Sigmoid colon (tissue), 7 donors: ENCODE data around the gene SUSD4. TPM values are rescaled to one million over a fixed set of nuclear protein-coding genes. Genes with fewer than 3 reads are reported as not detected.

ENCODE experiments used
- DNase-seq: peaks from one replicate; pipeline ENCODE4 v3.0.0-alpha.2; 2019
- H3K27ac ChIP-seq, 4 donors: fragments of 200-600 bp; sonication (generic); one replicate each; pipeline ENCODE4 v1.5.1; 2016 to 2019; ENCODE audit warnings: mild to moderate bottlenecking in 1 of 4
- H3K27me3 ChIP-seq, 3 donors: fragments of 200-600 bp; sonication (generic); one replicate each; pipeline ENCODE4 v1.5.1; 2019; ENCODE audit warnings: mild to moderate bottlenecking in 1 of 3
- H3K36me3 ChIP-seq, 4 donors: fragments of 200-600 bp; sonication (generic); one replicate each; pipeline ENCODE4 v1.5.1; 2016 to 2019
- H3K4me1 ChIP-seq, 4 donors: fragments of 200-600 bp; sonication (generic); one replicate each; pipeline ENCODE4 v1.5.1; 2017 to 2019
- H3K4me3 ChIP-seq, 4 donors: fragments of 200-600 bp; sonication (generic); one replicate each; pipeline ENCODE4 v1.5.1; 2017 to 2019; ENCODE audit warnings: mild to moderate bottlenecking in 2 of 4, moderate library complexity in 1 of 4
- H3K9me3 ChIP-seq, 4 donors: fragments of 200-600 bp in 3 of 4; sonication (generic) in 3 of 4; one replicate each; pipeline versions ENCODE4 v1.5.1 to v1.6.1; 2013 to 2019
- EP300 ChIP-seq, 4 donors: sonication (generic); formaldehyde crosslinking; IDR thresholded peaks; one replicate each; pipeline ENCODE4 v1.6.1; 2017; ENCODE audit warnings: antibody characterized with exemption in 4 of 4
- POLR2A ChIP-seq, 2 donors: fragments of 450-650 bp; IDR thresholded peaks; one replicate each; pipeline ENCODE4 v1.6.1; 2016; ENCODE audit warnings: antibody characterized with exemption in 2 of 2, mild to moderate bottlenecking in 2 of 2, moderate library complexity in 2 of 2
- POLR2AphosphoS5 ChIP-seq, 4 donors: sonication (generic); formaldehyde crosslinking; IDR thresholded peaks; one replicate each; pipeline ENCODE4 v1.6.1; 2017; ENCODE audit warnings: antibody characterized with exemption in 4 of 4
- WGBS, 2 donors: extraction: QIAGEN DNeasy Blood & Tissue Kit; methylation state at CpG; one replicate each; pipeline ENCODE4 v1.1.7; 2013; 5-methylcytosine and 5-hydroxymethylcytosine counted together
- intact Hi-C: fragments of 100-400 bp; cut with DNase I; formaldehyde crosslinking; loops from one replicate; pipeline ENCODE4 v1.15.1; 2023
- polyA plus RNA-seq, 3 donors: library from polyadenylated mRNA; stranded (reverse); fragments of 200-250 nt; gene quantifications; one replicate each; pipeline ENCODE4 v1.2.3, GENCODE V29; 2013
- total RNA-seq, 4 donors: library from RNA; depleted of rRNA; stranded (reverse); fragments of >200 nt; gene quantifications; one replicate each; pipeline ENCODE4 v1.1.0, GENCODE V29; 2016
- TF ChIP-seq, protein P1 (sequence below), 4 experiments: fragments of 450-650 bp in 3 of 4; fragments of 200-600 bp in 1 of 4; IDR thresholded peaks; one replicate each; pipeline ENCODE4 v1.5.1; 2016 to 2019; ENCODE audit warnings: antibody characterized with exemption in 4 of 4, mild to moderate bottlenecking in 3 of 4, moderate library complexity in 2 of 4
- donor health status: healthy with polysubstance abuse.
- donor health status: Bipolar disorder and iron deficiency.
- donor health status: healthy.

SUSD4 gene
- total and polyA plus RNA-seq, 7 donors: 0.57 to 3.9 (median 0.82) TPM; not detected in 1

DNA sequence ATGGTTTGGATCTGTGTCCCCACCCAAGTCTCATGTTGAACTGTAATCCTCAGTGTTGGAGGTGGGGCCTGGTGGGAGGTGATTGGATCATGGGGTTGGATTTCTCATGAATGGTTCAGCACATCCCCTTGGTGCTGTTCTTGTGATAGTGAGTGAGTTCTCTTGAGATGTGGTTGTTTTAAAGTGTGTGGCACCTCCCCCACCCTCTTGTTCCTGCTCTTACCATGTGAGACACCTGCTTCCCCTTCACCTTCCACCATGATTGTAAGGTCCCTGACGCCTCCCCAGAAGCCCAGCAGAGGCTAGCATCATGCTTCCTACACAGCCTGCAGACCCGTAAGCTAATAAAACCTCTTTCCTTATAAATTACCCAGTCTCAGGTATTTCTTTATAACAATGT is 55.8 kb downstream of the SUSD4 start:
- no peak overlapping the region for H3K27ac ChIP-seq
- no peaks in the 10 kb centered on the region for H3K9me3 ChIP-seq
- 66 to 76% methylated on average over 2 of the region's 2 CpGs for WGBS, 2 donors
- H3K4me3 ChIP-seq: no peak overlapping the region
- TF ChIP-seq POLR2A (IDR thresholded peaks at IDR 0.05): no peak
- no peak for TF ChIP-seq POLR2AphosphoS5 (IDR thresholded peaks at IDR 0.05)
- TF ChIP-seq, protein P1, sequence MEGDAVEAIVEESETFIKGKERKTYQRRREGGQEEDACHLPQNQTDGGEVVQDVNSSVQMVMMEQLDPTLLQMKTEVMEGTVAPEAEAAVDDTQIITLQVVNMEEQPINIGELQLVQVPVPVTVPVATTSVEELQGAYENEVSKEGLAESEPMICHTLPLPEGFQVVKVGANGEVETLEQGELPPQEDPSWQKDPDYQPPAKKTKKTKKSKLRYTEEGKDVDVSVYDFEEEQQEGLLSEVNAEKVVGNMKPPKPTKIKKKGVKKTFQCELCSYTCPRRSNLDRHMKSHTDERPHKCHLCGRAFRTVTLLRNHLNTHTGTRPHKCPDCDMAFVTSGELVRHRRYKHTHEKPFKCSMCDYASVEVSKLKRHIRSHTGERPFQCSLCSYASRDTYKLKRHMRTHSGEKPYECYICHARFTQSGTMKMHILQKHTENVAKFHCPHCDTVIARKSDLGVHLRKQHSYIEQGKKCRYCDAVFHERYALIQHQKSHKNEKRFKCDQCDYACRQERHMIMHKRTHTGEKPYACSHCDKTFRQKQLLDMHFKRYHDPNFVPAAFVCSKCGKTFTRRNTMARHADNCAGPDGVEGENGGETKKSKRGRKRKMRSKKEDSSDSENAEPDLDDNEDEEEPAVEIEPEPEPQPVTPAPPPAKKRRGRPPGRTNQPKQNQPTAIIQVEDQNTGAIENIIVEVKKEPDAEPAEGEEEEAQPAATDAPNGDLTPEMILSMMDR (IDR thresholded peaks at IDR 0.05): no peak
- TF ChIP-seq EP300 (IDR thresholded peaks at IDR 0.05): no peak
- H3K27me3 ChIP-seq: no peaks in the 10 kb centered on the region
- H3K36me3 ChIP-seq: no peaks in the 10 kb centered on the region
- intact Hi-C loops: no loop called here
- no peak for DNase-seq
- peaks cover 0 to 3% (median 0%) of the 10 kb centered on the region in 4 donors for H3K4me1 ChIP-seq

DNA sequence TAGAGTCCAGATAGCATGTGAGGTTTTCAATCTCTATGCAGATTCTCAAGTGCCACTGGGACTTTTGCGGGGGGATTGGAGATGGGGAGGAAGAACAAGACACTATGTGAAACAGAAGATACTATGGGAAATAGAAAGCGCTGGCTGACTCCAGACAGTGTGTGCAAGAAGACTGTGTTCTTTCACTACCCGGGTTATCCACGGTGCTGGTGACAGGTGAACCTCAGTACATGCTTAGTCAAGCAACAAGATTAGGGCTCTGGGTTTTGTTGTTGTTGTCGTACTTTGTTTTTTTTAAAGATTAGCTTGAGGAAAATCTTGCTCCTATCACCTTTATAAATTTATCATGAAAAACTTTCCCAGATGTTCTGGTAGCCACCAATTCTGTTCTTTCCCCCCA is 56.4 kb downstream of the SUSD4 start:
- no peak overlapping the region for H3K4me3 ChIP-seq
- H3K27ac ChIP-seq: no peak overlapping the region
- 93 to 94% methylated on average over 5 of the region's 5 CpGs for WGBS, 2 donors
- H3K9me3 ChIP-seq: no peaks in the 10 kb centered on the region
- no peak for DNase-seq
- intact Hi-C loops: no loop called here
- TF ChIP-seq POLR2AphosphoS5 (IDR thresholded peaks at IDR 0.05): no peak
- no peaks in the 10 kb centered on the region for H3K27me3 ChIP-seq
- H3K36me3 ChIP-seq: no peaks in the 10 kb centered on the region
- H3K4me1 ChIP-seq: no peaks in the 10 kb centered on the region

DNA sequence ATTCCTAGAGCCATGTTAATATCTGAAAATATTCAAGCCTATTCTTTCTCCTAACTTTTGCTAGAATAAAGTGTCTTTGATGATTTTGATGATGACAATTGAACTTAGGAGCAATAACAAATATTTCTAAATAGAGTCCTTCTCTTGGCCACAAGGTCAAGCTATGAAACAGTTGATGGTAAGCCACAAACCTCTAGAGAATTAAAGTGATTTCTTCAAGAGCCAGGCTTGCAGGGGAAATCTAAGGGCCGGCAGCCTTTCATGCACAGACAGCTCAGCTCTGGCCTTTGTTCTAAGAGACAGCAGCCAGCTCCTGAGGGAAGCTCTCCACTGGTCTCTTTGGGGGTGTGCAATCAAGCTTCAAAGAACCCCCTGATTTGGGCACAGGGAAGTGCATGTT is 59.0 kb downstream of the SUSD4 start:
- DNase-seq: no peak
- Histone ChIP-seq H3K27me3 (no peaks in the 10 kb centered on the region), H3K36me3 (no peaks in the 10 kb centered on the region), H3K27ac (no peak overlapping the region), H3K4me3 (no peak overlapping the region), H3K4me1 (no peaks in the 10 kb centered on the region), H3K9me3 (no peaks in the 10 kb centered on the region)
- TF ChIP-seq EP300 (IDR thresholded peaks at IDR 0.05) (no peak), POLR2AphosphoS5 (IDR thresholded peaks at IDR 0.05) (no peak), POLR2A (IDR thresholded peaks at IDR 0.05) (no peak)
- TF ChIP-seq, protein P1 (IDR thresholded peaks at IDR 0.05): no peak
- 81 to 86% methylated on average over 1 of the region's 1 CpG for WGBS, 2 donors
- intact Hi-C loops: no loop called here

DNA sequence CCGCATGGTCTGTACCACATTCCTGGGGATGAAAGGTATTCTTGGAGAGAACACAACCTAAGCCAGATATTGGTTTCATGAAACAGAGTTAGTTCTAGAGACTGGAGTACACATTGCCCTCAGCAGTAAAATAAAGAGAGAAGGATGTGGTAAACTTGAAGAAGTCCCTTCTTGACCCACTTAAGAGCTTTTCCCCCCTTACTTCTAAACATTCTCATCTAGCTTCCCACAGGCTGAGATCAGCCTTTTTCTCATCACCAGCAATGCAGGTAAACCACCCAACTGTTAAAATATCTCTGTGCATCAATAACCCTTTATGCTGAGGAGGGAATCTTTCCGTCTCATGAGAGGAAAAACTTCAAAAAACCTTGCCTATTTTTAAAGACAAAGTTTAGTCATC is 62.6 kb downstream of the SUSD4 start:
- intact Hi-C loops: no loop called here
- DNase-seq: no peak
- 88 to 94% methylated on average over 2 of the region's 2 CpGs for WGBS, 2 donors
- Histone ChIP-seq H3K4me1 (peaks cover 0 to 9% (median 8%) of the 10 kb centered on the region in 4 donors), H3K36me3 (no peaks in the 10 kb centered on the region), H3K27ac (no peak overlapping the region), H3K9me3 (no peaks in the 10 kb centered on the region), H3K4me3 (no peak overlapping the region), H3K27me3 (no peaks in the 10 kb centered on the region)
- TF ChIP-seq, protein P1 (IDR thresholded peaks at IDR 0.05): no peak

DNA sequence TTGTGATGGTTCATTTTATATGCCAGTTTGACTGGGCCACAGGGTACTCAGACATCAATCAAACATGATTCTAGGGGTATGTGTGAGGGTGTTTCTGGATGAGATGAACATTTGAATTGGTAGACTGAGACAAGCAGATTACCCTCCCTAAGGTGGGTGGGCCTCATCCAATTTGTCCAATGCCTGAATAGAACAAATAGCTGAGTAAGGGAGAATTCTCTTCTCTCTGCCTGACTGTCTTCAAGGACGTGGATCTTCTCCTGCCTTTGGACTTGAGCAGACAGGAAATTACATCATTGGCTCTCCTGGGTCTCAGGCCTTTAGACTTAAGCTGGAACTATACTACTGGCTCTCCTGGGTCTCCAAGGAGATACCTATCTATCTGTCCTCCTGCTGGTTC is 64.4 kb downstream of the SUSD4 start:
- H3K9me3 ChIP-seq: no peaks in the 10 kb centered on the region
- no peaks in the 10 kb centered on the region for H3K27me3 ChIP-seq
- TF ChIP-seq POLR2AphosphoS5 (IDR thresholded peaks at IDR 0.05): no peak
- TF ChIP-seq POLR2A (IDR thresholded peaks at IDR 0.05): no peak
- TF ChIP-seq, protein P1 (IDR thresholded peaks at IDR 0.05): no peak
- TF ChIP-seq EP300 (IDR thresholded peaks at IDR 0.05): no peak
- whole genome bisulfite sequencing, 2 donors: 49 to 54% methylated on average over 1 of the region's 1 CpG
- peaks cover 0 to 9% (median 8%) of the 10 kb centered on the region in 4 donors for H3K4me1 ChIP-seq
- no peaks in the 10 kb centered on the region for H3K36me3 ChIP-seq
- H3K4me3 ChIP-seq: no peak overlapping the region
- intact Hi-C loops: no loop called here
- no peak overlapping the region for H3K27ac ChIP-seq
- DNase-seq: no peak
